SJSA1 (cell line): ENCODE results near the gene METTL25B. TPM values are rescaled to one million over a fixed set of nuclear protein-coding genes. Genes with fewer than 3 reads are reported as not detected.
A peak's percentile ranks its signal among the peaks of the same experiment; 100 is the strongest.

ENCODE experiments used
- DNase-seq, 2 experiments: peaks; one replicate each; pipeline ENCODE4 v3.0.0-alpha.2; 2015 to 2020; ENCODE audit warnings: low spot score in 2 of 2, low read depth in 1 of 2
- H3K27ac ChIP-seq: fragments of 250-450 bp; sonication (Bioruptor Pico); 2 replicates; pipeline ENCODE4 v1.5.1; 2020; ENCODE audit warnings: mild to moderate bottlenecking, moderate library complexity
- H3K27me3 ChIP-seq: fragments of 250-450 bp; sonication (Bioruptor Pico); replicated peaks from 2 replicates; pipeline ENCODE4 v1.5.1; 2020; ENCODE audit warnings: mild to moderate bottlenecking, moderate library complexity
- H3K36me3 ChIP-seq: fragments of 250-450 bp; sonication (Bioruptor Pico); 2 replicates; pipeline ENCODE4 v1.5.1; 2020; ENCODE audit warnings: mild to moderate bottlenecking
- H3K4me1 ChIP-seq: fragments of 250-450 bp; sonication (Bioruptor Pico); replicated peaks from 2 replicates; pipeline ENCODE4 v1.6.1; 2021; ENCODE audit warnings: mild to moderate bottlenecking
- H3K4me3 ChIP-seq: fragments of 250-450 bp; sonication (Bioruptor Pico); 2 replicates; pipeline ENCODE4 v1.5.1; 2020; ENCODE audit warnings: mild to moderate bottlenecking
- H3K9me3 ChIP-seq: fragments of 250-450 bp; sonication (Bioruptor Pico); replicated peaks from 2 replicates; pipeline ENCODE4 v1.5.1; 2020; ENCODE audit warnings: mild to moderate bottlenecking
- total RNA-seq: library from RNA; depleted of rRNA; stranded (reverse); fragments of >200 nt; shearing (Covaris generic); gene quantifications from 2 replicates; pipeline ENCODE4 v1.2.3, GENCODE V29; 2014

Gene METTL25B
- total RNA-seq, 1 experiment from 2014 or later: 6.4 TPM

DNA sequence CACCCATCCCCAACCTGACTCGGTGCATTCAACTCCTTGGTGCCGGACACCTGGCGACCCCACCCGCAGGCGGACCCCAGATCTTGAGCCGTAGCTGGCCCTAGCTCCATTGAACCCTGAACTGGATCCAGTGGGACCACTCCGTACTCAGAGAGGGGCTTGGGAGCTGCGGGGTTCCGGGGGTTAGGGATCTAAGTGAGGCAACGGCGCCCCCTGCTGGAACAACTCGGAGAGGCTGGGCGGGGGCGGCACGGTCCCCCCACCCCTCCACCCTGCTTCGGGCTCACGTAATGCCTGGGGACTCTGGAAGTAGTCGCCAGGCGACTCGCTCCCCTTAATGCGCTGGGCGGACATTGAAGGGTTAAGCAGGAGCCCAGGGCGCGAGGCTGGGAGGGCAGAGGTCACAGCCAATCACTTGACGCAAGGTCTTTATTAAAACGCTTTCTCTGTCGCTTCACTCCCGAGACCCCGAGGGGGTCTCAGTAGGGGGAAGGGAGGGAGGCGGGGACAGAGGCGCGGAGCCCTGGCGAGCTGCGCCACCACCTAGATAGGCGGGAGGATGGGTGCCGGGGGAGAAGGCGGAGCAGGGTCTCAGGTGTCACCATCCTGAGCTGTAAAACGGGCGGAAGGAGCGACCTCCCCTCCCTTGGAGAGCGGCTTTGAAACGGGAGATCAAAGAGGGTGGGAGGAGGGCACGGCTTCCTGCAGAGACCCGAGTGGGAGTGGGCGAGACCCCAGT is 22.2 kb upstream of the METTL25B start:
- Histone ChIP-seq H3K4me3 (no peak overlapping the region), H3K9me3 (no peaks in the 10 kb centered on the region), H3K36me3 (no peaks in the 10 kb centered on the region), H3K27me3 (no peaks in the 10 kb centered on the region; the same call in none of the 2 replicates), H3K27ac (no peak overlapping the region), H3K4me1 (peaks cover 65% of the 10 kb centered on the region)
- peak in 1 of 2 experiments; percentile 60 for DNase-seq

DNA sequence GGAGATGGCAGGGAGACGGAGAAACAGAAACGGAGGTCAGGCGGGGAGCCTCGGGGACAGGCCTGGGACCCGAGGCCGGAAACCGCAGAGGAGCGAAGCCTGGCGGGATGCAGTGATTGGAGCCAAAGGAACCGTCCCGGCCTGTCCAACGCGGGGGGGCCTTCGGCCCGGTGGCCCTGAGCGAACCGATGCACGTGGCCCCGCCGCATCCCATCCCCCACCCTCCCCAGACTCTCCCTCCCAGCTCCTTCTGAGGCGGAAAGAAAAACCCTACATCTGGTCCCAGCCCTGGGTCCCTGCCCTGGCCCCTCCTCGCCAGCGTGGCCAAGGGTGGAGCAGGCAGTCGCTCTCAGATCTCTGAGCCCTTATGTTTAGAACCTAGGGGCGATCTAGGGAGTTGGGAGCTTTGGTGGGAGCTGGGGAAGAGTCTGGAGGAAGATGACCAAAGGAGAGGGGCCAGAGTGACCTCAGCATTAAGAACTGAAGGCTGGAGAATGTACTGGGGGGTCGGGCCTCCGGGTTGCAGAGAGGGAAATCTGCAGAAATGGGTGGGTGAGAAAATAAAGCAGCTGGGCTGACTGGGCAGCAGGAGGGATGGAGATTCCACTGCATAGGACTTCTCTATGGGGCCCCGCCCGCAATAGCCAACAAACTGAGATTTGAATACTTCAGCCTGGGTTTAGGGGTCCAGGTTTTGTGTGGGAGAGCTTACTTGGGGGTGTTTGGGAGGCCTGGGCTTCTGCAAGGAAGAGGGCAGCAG is 21.4 kb upstream of the METTL25B start:
- Histone ChIP-seq H3K27ac (no peak overlapping the region), H3K9me3 (no peaks in the 10 kb centered on the region), H3K4me1 (peaks cover 73% of the 10 kb centered on the region), H3K4me3 (no peak overlapping the region), H3K36me3 (no peaks in the 10 kb centered on the region), H3K27me3 (no peaks in the 10 kb centered on the region; the same call in none of the 2 replicates)
- DNase-seq: no peak

DNA sequence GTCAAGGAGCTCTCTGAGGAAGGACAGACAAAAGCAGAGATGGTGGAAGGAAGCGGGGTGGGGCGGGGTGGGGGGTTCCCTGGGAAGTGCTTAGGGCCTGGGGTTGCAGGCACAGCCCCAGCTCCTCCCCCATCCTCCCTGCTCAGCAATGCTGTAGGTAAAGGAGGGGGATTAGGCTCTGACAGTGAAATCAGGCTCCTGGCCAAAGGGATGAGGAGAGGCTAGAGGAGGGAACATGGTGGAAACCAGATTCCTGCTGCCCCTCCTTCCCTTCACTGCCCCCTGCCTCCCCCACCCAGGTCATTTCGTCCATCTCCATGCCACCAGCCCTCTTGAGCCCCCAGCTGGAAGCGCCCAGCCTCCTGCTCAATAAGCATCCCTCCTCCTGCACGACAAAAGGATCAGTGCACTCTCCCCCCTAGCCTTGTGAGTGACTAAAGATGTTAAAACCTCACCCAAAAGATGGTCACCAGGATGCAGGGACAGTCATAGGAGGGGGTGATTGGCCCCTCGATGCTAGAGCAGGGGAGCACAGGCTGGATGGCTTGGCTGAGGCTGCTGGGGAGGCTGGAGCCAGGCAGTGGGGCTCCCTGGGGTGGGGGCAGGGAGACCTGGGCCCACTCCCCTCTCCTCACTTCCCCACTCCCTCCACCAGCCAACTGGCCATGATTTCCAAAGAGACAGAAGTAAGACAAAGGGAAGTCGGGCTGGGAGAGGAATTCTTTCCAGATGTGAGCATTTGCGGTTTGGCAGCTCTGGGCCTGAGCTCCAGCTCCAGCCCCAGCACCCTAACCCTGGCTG is 20.7 kb upstream of the METTL25B start:
- DNase-seq: no peak
- Histone ChIP-seq H3K27ac (no peak overlapping the region), H3K9me3 (no peaks in the 10 kb centered on the region), H3K4me3 (no peak overlapping the region), H3K36me3 (no peaks in the 10 kb centered on the region), H3K27me3 (no peaks in the 10 kb centered on the region; the same call in none of the 2 replicates), H3K4me1 (peaks cover 81% of the 10 kb centered on the region)

DNA sequence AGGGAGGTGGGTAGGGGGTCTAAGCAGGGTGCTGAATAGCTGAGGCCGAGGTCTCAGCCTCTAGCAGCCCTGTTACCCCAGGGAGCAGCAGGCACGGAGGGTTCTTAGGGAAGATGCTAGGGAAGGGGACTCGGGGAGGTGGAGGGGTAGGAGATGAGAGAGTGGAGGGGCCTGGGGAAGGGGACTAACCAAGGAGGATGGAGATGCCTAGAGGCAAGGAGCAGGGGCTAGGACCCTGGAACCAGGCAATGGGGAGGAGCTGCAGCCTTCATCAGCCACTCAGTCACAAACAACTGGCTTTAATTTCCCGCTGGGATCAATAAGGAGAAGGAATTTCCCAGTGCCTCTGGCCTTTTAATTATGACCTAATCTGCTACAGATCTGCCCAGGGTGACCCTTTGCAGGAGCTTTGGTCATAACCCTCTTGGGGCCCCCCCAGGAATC is 20.0 kb upstream of the METTL25B start:
- peaks cover 87% of the 10 kb centered on the region for H3K4me1 ChIP-seq
- H3K27ac ChIP-seq: no peak overlapping the region
- H3K36me3 ChIP-seq: no peaks in the 10 kb centered on the region
- H3K4me3 ChIP-seq: no peak overlapping the region
- no peak for DNase-seq
- no peaks in the 10 kb centered on the region; the same call in none of the 2 replicates for H3K27me3 ChIP-seq
- no peaks in the 10 kb centered on the region for H3K9me3 ChIP-seq

DNA sequence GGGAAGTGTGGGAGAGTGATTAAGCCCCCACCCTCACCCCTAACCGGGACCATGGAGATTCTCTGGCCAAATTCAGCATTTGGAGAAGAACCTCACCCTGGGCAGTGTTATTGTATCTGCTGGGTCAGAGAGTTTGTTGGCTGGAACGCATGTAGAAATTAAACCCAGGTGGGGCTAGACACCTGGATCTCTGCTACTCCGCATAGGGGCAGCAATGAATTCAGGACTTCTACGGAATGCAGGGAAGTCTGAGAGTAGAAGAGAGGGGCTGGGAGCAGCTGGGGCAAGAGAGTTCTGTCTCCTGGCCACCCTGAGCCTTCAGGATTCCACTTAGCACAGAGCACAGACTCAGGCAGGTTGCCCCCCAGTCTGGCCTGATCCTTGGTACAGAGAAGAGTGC is 19.2 kb upstream of the METTL25B start:
- H3K27ac ChIP-seq: no peak overlapping the region

DNA sequence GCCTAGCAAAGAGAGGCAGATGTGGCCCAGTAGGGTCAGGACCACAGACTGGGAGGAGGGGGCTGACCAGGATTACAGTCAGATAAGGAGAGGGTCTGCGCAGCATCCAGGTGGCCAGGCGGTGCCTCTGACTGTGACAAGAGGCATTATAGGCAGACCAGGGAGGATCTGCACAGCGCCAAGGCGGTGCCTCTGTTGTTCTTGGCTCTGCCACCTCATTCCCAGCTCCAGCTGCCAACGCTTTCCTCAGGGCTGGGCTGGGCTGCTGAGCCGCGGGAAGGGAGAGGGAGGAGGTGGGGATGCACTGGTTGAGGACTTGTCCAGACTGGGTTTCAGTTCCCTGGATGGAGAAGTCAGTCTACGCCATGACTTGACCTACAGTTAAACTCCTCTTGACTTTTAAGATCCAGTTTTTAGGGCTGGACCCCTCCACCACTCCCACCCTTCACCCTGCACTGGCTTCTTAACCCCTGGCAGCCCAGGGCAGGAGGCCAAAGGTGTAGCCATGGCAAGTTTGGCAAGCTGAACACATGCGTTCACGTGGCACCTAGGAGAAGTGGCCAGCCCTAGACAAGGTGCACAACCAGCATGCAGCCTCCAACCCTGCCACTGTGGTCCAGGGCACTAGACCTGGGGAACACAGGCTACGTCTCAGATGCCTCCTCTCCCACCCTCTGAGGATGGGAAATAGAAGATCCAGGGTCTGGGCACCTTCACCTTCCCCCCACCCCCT is 18.3 kb upstream of the METTL25B start:
- no peaks in the 10 kb centered on the region; the same call in none of the 2 replicates for H3K27me3 ChIP-seq
- H3K36me3 ChIP-seq: no peaks in the 10 kb centered on the region; the same call in 1 of the 2 replicates
- DNase-seq: peak in 1 of 2 experiments; percentile 65
- H3K27ac ChIP-seq: no peak overlapping the region
- H3K4me1 ChIP-seq: peaks cover 87% of the 10 kb centered on the region
- no peaks in the 10 kb centered on the region for H3K9me3 ChIP-seq
- no peak overlapping the region for H3K4me3 ChIP-seq

More for the DNA sequence above, 19.2 kb upstream of the METTL25B start:
- no peak for DNase-seq
- Histone ChIP-seq H3K9me3 (no peaks in the 10 kb centered on the region), H3K27me3 (no peaks in the 10 kb centered on the region; the same call in none of the 2 replicates), H3K4me1 (peaks cover 94% of the 10 kb centered on the region), H3K4me3 (no peak overlapping the region), H3K36me3 (no peaks in the 10 kb centered on the region)

DNA sequence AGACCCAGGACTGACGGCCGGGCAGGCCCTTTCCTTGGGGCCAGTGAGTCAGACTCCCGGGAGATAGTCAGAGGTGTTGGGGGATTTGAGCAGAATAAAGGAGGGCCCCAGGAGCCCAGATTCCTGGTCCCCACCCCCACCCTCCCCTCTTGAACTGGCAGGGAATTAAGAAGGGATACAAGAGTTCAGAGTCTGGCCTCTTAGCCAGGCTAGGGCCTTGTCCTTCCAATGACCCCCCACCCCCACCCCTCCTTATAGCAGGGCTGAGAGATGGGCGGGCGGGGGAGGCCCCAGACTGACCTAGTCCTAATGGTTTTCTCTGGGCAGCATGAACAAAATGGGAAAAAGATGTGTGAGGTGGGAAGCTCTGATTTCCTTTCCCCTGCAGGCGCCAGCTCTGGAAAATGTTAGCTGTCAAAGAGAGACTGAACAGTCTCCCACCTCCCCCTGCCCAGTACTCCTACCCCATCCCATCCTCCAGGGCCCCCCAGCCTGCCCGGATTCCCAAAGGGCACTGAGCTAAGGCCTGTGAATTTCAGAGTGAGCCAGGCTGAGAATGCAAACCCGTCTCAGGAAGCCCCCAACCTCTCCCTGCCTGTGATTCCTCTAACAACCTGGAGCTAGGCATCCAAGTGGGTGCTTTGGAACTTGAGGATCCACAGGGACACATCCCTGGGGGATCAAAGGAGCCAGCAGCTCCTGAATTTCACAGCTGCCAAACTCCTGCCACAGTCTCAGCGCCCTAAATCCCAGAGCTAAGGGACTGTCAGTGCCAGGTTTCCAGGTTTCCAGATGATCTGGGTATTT is 17.1 kb upstream of the METTL25B start:
- DNase-seq: no peak
- Histone ChIP-seq H3K27me3 (no peaks in the 10 kb centered on the region; the same call in 1 of the 2 replicates), H3K4me1 (peaks cover 76% of the 10 kb centered on the region)

DNA sequence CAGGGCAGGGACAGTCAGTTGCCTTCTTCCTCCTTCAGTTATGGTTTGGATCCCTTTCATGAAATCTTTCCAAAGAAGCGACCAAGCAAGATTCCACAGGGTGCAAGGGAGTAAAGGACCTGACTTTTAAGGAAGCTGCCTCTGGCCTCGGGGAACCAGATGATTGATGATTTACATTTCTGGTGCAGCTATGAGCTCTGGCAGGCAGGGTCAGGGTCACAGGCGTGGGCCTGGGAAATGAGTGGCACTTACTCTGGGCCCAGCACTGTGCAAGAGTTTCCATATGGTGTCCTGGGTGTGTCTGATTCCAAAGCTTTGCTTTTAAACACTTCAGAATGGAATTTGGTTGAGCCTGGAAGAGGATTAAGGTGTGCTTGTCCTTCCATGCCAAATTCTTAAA is 15.6 kb upstream of the METTL25B start:
- H3K4me3 ChIP-seq: no peak overlapping the region
- no peaks in the 10 kb centered on the region for H3K27me3 ChIP-seq
- 0 out of 2 replicates have a peak overlapping the region, but pooled peaks have one; percentile 5 for H3K27ac ChIP-seq
- no peak for DNase-seq
- H3K9me3 ChIP-seq: no peaks in the 10 kb centered on the region
- peaks cover 63% of the 10 kb centered on the region for H3K4me1 ChIP-seq
- no peaks in the 10 kb centered on the region; the same call in 1 of the 2 replicates for H3K36me3 ChIP-seq

More for the DNA sequence above, 17.1 kb upstream of the METTL25B start:
- Histone ChIP-seq H3K36me3 (no peaks in the 10 kb centered on the region; the same call in 1 of the 2 replicates), H3K27ac (no peak overlapping the region), H3K9me3 (no peaks in the 10 kb centered on the region), H3K4me3 (no peak overlapping the region)

DNA sequence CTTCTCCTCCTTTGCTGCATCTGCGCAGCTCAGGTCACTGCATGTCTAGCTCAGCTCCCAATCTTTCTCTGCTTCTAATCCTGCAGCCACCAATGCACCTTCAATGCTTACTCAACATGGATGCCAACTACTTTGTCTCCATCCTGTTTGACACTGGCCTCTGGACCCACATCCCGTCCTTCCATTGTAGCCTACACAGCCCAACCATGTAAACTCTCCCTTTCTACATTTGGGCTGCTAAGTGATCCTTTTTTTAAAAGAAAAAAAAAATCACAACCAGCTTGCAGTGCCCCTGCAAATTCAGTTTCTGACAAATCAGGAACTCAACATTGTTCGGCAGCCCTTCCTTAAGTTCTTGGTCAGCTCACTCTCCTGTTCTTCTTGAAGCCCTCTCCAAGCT is 13.4 kb upstream of the METTL25B start:
- DNase-seq: no peak
- Histone ChIP-seq H3K27ac (no peak overlapping the region), H3K4me3 (no peak overlapping the region), H3K36me3 (peaks cover 6% of the 10 kb centered on the region), H3K4me1 (peaks cover 44% of the 10 kb centered on the region), H3K9me3 (no peaks in the 10 kb centered on the region), H3K27me3 (no peaks in the 10 kb centered on the region)

DNA sequence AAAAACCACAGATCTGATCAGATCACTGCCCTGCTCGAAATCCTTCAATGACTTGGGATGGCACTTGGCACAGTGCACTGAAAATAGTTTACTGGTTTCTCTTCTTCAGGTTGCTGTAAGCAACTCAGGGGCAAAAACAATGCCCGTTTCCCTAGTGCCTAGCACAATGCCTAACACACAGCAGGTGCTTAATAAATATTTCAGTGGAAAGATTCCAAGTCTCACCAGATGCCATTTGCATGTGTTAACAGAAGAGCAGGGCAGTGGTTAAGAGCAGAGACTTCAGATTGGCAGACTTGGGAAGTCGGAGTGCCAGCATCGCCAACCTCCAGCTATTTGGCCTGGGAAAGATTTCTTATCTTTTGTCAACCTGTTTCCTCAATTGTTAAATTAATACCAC is 10.9 kb upstream of the METTL25B start:
- H3K36me3 ChIP-seq: peaks cover 24% of the 10 kb centered on the region
- no peak overlapping the region for H3K27ac ChIP-seq
- H3K27me3 ChIP-seq: no peaks in the 10 kb centered on the region
- H3K4me3 ChIP-seq: no peak overlapping the region
- H3K9me3 ChIP-seq: no peaks in the 10 kb centered on the region
- no peak for DNase-seq
- H3K4me1 ChIP-seq: peaks cover 19% of the 10 kb centered on the region

DNA sequence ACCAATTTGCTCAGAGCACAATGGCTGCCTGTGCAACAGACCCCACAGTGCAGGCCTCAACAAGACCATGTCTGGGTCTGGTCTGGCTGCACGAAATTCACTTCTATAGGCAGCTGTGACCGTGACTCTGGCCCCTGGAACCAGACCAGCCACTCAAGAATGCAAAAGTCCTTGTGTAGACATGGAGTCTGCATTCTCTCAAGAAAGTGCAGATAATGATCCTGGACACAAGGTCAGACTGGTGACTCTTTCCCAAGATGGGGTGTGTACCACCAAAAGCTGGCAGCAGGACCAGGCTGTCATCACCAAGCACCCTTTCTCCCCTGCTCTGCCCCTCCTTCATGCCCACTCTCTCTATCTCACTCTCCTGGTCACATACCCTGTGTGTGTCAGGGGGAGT is 7.1 kb upstream of the METTL25B start:
- Histone ChIP-seq H3K4me1 (peaks cover 11% of the 10 kb centered on the region), H3K36me3 (peaks cover 62% of the 10 kb centered on the region), H3K9me3 (no peaks in the 10 kb centered on the region), H3K4me3 (no peak overlapping the region), H3K27ac (no peak overlapping the region), H3K27me3 (no peaks in the 10 kb centered on the region)
- DNase-seq: no peak

DNA sequence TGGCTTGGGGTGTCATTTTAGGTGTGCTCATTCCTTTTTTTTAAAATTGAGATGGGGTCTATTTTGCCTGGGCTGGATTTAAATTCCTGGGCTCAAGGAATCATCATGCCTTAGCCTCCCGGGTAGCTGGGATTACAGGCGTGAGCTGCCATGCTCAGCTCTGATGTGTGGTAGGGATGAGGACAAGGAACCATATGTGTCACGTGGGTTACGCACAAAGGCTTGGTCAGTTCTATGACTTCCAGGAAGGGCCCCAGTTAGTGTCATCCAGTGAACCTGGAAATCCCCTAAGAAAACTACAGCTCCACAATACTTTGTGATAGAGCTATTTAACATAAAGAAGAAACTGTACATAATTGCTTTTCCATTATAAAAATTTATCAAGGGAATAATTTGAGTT is 6.7 kb upstream of the METTL25B start:
- no peak for DNase-seq
- Histone ChIP-seq H3K27me3 (no peaks in the 10 kb centered on the region), H3K4me3 (no peak overlapping the region), H3K9me3 (no peaks in the 10 kb centered on the region), H3K36me3 (peaks cover 66% of the 10 kb centered on the region), H3K27ac (no peak overlapping the region), H3K4me1 (peaks cover 15% of the 10 kb centered on the region)
